ENCODE measurements around the gene NTN1. TPM values are rescaled to one million over a fixed set of nuclear protein-coding genes. Genes with fewer than 3 reads are reported as not detected.

NTN1 gene
- total RNA-seq, 1 donor: 0.36 TPM

GRCh38 chr17:9238340-9239245 lies 217.3 kb downstream of the NTN1 start:
- no peak overlapping the region for H2AFZ ChIP-seq (ENCODE audit: low read length)

GRCh38 chr17:9239246-9239792 lies 218.0 kb downstream of the NTN1 start:
- Histone ChIP-seq H3K4me1 (ENCODE audit: insufficient read depth, low read length) (peaks cover 14% of the 10 kb centered on the region), H3K79me2 (ENCODE audit: insufficient read depth, low read length) (no peaks in the 10 kb centered on the region), H3K27me3 (ENCODE audit: insufficient read depth, low read length) (peaks cover 2% of the 10 kb centered on the region), H3K9me3 (ENCODE audit: low read depth, low read length) (no peaks in the 10 kb centered on the region), H3K4me2 (ENCODE audit: insufficient read depth, low read length) (peak overlapping the region; percentile 65), H3K27ac (ENCODE audit: low read depth, low read length) (no peak overlapping the region), H2AFZ (ENCODE audit: low read length) (peak overlapping the region; percentile 70), H4K20me1 (ENCODE audit: insufficient read depth, low read length) (no peaks in the 10 kb centered on the region), H3K4me3 (ENCODE audit: insufficient read depth, low read length) (peak overlapping the region; percentile 55), H3K36me3 (ENCODE audit: insufficient read depth, low read length) (no peaks in the 10 kb centered on the region)
- no peak for DNase-seq (ENCODE audit: insufficient read length, low spot score, missing footprints)
- no peak for TF ChIP-seq CTCF (IDR thresholded peaks at IDR 0.05; ENCODE audit: extremely low read depth, low read depth, low read length)

More at GRCh38 chr17:9238340-9239245, 217.3 kb downstream of the NTN1 start:
- H3K9me3 ChIP-seq (ENCODE audit: low read depth, low read length): no peaks in the 10 kb centered on the region
- peaks cover 14% of the 10 kb centered on the region for H3K4me1 ChIP-seq (ENCODE audit: insufficient read depth, low read length)
- peaks cover 2% of the 10 kb centered on the region for H3K27me3 ChIP-seq (ENCODE audit: insufficient read depth, low read length)
- H3K27ac ChIP-seq (ENCODE audit: low read depth, low read length): no peak overlapping the region
- H3K4me3 ChIP-seq (ENCODE audit: insufficient read depth, low read length): no peak overlapping the region
- DNase-seq (ENCODE audit: insufficient read length, low spot score, missing footprints): peak; percentile 72
- H4K20me1 ChIP-seq (ENCODE audit: insufficient read depth, low read length): no peaks in the 10 kb centered on the region
- no peaks in the 10 kb centered on the region for H3K36me3 ChIP-seq (ENCODE audit: insufficient read depth, low read length)
- H3K79me2 ChIP-seq (ENCODE audit: insufficient read depth, low read length): no peaks in the 10 kb centered on the region
- TF ChIP-seq CTCF (IDR thresholded peaks at IDR 0.05; ENCODE audit: extremely low read depth, low read depth, low read length): no peak
- H3K4me2 ChIP-seq (ENCODE audit: insufficient read depth, low read length): no peak overlapping the region

GRCh38 chr17:9239793-9240658 lies 218.7 kb downstream of the NTN1 start:
- Histone ChIP-seq H3K79me2 (ENCODE audit: insufficient read depth, low read length) (no peaks in the 10 kb centered on the region), H3K27ac (ENCODE audit: low read depth, low read length) (peak overlapping the region; percentile 37), H3K4me2 (ENCODE audit: insufficient read depth, low read length) (peak overlapping the region; percentile 74), H3K36me3 (ENCODE audit: insufficient read depth, low read length) (no peaks in the 10 kb centered on the region), H3K4me3 (ENCODE audit: insufficient read depth, low read length) (peak overlapping the region; percentile 65), H4K20me1 (ENCODE audit: insufficient read depth, low read length) (no peaks in the 10 kb centered on the region), H3K9me3 (ENCODE audit: low read depth, low read length) (no peaks in the 10 kb centered on the region), H3K4me1 (ENCODE audit: insufficient read depth, low read length) (peaks cover 17% of the 10 kb centered on the region), H3K27me3 (ENCODE audit: insufficient read depth, low read length) (peaks cover 2% of the 10 kb centered on the region), H2AFZ (ENCODE audit: low read length) (peak overlapping the region; percentile 70)
- TF ChIP-seq CTCF (IDR thresholded peaks at IDR 0.05; ENCODE audit: extremely low read depth, low read depth, low read length): no peak
- DNase-seq (ENCODE audit: insufficient read length, low spot score, missing footprints): peak; percentile 99
